Stimulated activated CD8-positive, alpha-beta memory T cell treated with anti-CD3 and anti-CD28 coated beads, Interleukin-4, amount 100 ng/mL, for 1 hour (primary cell): ENCODE data around the gene EPAS1.

ENCODE experiments used
- DNase-seq, 2 donors: peaks; one replicate each; pipeline ENCODE4 v3.0.0-alpha.2; 2020; ENCODE audit warnings: low read depth in 2 of 2, low spot score in 1 of 2

Gene EPAS1

DNA sequence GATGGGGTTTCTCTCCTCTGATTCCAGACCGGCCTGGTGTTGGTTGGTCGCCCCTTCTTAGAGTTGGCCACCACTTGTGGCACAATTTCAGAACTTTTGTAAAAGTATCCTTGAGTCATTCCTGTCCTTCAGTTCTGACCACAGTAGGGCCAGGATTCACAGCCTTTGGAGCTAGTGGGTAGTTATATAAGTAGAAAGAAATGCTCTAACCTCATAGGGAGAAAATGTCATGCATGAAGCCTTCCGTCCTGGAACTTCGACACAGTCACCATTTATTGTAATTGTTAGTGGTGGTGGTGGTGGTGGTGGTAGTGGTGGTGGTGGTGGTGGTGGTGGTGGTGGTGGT lies 65.4 kb downstream of the EPAS1 start:
- no peak for DNase-seq

DNA sequence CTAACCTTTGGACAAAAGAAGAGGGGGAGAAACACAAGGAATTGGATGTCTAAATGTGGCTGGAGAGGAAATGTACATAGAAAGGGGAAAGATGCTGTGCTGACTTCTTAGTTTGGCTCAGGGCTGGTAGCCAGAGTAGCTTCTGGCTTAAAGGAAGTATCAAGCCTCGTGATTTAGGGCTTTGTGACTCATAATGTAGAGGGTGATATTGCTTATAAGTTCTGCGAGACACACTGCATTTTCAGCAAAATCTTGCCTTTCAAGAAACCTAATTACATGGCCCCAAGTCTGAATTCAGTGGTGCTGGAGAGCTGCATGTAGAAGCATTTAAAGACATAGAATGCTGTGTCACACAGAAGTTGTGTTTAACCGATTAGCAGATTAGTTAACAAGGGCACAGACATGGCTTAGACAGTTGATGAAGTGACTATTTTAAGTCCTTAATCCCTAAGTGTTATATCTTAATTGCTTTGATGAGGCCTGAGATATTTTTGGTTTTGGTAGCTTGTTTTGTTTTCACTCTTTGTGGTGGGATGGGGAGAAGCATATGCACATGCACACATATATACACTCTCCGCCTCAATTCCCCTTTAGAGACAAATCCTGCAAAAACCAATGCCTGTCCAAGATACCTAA lies 66.4 kb downstream of the EPAS1 start:
- no peak for DNase-seq

DNA sequence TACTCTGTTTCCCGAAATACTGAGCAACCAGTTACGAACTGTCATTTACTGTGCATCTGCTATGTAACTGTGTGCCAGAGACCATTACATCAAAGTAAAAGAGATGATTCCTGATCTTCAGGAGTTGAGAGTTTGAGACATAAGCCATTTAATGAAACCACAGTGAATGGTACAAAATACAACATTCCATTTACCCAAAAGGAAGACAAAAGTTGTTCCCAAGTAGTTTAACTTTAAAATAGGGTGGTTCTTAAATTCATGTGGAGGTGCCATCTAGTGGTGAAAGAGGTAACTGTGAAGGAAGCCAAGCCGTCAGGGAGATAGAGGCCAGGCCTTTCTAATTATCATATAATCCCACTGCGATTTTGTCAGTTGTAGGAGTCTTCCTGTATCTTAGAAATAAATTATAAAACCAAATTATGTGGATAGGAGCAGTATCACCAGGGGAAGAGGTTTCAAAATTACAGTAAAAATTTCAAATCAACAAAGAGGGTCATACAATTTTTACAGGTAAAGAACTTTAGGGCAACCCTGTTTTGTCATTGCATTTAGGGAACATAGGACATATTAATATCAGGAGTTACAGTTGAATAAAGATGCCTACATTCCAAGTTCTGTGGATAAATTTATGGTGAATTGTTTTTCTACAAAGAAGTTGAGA lies 67.7 kb downstream of the EPAS1 start:
- DNase-seq: no peak

DNA sequence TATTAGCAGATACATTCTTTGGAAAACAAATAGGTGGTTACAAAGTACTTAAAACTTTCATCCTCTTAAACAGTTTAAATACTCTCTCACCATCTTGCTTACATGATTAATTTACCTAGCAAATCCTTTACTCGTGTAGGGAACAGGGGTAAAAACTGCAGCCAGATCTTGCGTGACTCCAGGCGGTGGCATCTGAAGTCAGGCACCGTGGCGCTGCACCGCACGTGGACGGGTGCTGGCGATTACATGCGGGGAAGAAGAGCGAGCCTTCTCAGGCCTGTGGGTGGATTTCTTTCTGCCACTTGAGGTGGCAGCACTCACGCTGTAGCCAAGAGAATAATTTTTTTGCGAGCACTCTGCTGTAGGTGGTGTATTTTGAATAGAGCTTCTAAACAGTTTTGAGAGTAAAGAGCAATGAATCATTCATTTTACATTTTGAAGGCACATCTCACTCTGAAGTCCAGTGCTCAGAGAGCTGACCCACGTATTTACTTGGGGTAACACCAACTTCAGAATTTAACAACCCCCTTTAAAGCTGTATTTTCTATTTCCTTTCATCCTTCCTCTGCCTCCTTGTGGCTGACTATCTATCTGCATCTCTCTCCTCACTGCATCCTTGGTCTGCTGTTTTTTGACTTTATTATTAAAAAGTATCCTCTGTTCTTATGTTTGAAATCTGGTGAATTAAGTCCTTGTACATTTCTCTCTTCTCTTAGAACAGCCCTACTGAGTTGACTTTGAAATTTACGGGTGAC lies 68.9 kb downstream of the EPAS1 start:
- no peak for DNase-seq

DNA sequence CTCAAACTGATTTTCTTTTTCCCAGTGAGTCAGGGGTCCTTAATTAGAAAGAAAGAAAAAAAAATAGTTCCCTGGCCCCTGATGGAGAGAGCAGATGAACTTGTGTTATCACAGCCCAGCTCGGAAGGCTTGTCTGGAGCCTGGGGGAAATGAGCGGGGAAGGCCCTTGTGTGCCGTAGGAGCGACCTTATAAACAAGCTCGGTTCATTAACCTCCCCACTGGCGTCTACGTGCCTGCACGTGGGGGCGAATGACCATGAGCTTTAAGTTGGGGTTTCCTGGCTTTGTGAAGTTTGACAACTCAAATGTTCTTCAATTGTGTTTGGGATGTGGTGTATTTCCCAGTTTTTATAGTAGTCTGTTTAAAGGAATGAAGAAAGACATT lies 69.5 kb downstream of the EPAS1 start:
- DNase-seq: no peak

DNA sequence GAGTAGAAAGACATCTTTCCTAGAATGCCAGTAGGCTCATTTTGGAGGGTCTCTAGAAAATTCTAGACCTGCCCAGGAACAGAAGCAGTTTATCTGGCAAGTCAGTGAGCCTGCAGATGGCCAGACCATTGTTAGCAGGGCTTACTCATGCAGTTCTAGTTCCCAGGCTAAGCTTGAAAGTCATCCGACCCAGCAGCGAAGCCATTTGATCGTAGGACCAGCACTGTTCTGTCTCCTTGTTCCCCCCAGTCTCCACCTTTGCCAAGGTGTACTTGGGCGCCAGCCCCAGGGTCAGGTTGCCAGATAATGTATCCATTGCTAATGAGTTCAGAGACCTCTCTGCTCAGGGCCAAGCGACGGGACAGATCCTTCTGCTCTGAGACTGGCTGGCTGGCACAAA lies 70.1 kb downstream of the EPAS1 start:
- no peak for DNase-seq

DNA sequence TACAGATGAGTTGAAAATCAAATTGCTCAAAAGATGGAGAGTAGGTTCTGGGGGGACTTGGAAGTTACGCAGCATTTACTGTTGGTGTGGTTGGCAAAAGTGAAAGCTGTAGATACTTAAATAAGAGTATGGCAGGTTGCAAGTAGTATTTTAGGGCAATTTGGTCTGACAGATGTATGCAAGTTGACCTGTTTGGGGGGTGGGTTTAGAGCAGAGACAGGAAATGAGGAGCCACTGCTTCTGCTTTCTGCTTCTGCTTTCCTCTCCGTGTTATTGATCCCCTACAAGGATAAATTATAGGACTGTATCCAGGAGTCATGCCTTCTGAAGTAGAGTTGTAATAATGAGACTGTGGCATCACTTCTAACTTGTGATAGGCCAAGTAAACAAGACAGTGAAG lies 71.2 kb downstream of the EPAS1 start:
- DNase-seq: no peak

DNA sequence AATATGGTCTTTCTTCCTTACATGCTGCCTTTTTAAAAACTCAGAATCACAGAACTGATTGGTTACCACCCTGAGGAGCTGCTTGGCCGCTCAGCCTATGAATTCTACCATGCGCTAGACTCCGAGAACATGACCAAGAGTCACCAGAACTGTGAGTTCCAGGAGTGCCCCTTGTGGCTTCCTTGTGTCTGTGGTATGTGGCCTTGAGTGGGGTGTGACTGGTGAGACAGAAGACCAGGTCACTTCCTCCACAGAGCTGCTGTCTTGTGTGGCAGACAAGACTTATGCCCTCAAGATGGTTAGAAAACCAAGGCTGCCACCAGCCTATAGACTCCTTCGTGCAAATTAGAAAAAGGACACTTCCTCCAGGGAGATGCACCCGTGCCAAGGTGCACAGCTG lies 72.6 kb downstream of the EPAS1 start:
- DNase-seq: no peak

DNA sequence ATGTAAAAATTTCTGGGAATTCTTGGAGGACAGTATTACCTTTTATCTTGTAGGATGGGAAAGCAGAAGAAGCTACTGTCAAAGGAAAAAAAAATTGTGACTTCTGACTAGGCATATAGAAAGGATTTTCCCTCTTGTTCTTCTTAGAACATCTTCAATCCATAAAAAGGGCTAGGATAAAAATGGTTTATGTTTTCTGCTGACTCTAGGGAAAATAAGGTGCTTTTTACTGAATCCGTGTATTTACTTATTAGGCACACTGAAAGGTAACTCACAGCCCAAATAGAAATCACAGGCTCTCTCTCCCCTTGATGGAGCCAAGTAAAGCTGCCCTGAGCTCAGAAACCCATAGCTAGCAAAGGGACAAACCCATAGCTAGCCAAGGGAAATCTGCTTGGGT lies 74.6 kb downstream of the EPAS1 start:
- no peak for DNase-seq

DNA sequence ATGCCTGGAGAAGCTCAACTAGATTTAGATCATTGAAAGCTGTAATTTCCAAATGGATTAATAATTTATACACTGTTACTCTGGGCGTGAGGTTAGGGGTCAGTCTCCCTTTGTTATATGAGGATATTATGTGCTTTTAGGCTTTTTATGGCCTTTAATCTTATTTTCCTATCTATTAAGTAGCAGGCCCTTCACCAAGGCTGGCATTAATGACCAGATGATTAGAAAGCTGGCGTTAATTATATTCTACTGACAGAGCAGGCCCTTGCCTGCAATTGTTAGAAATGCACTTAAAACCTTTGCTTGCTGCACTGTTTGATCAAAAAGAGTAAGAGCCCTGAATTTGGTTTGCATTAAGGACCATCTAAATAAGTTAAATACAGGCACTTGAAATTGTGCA lies 75.3 kb downstream of the EPAS1 start:
- no peak for DNase-seq

DNA sequence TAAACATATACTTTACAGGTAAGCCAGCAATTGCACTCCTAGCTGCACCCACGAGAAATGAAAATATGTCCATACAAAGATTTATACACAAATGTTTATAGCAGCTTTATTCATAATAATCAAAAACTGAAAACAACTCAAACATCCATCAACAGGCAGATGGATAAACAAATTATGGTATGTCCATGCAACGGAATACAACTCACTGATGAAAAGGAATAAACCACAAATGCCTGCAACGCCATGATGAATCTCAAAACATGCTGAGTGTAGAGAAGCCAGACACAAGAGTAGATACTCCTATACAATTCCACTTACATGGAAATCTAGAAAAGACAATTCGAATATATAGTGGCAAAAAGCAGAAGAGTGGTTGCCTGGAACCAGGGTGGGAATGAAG lies 76.0 kb downstream of the EPAS1 start:
- DNase-seq: no peak

DNA sequence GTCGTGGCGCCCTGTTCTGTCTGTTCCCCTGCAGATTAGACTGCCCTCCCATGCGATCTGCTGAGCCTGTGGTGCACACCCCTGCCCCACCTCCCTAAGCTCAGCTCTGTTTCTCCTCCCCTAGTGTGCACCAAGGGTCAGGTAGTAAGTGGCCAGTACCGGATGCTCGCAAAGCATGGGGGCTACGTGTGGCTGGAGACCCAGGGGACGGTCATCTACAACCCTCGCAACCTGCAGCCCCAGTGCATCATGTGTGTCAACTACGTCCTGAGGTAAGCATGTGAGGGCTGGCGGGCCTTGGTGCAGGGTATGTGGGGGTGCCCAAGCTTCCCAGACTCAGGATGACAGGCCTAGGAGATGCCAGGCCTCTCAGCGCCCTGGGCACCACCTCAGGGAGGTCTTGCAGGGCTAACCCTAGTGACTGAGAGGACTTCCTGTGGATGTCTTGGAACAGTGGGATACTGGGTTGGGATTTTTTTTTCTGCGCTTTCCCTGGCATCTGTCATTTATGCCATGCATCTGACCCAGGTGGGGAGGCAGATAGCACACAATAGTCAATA lies 78.4 kb downstream of the EPAS1 start:
- DNase-seq: no peak

DNA sequence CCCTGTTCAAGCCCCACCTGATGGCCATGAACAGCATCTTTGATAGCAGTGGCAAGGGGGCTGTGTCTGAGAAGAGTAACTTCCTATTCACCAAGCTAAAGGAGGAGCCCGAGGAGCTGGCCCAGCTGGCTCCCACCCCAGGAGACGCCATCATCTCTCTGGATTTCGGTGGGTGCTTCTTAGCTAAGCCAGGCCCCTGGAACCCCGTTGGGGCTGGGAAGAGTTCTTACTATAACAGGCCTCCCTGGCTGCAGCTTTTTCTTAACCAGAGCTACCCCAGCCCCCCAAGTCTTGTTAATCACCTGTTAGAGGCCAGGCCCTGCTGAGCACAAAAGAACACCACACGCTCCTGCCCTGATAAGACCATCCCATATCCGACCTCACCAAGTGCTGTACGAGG lies 79.4 kb downstream of the EPAS1 start:
- no peak for DNase-seq

DNA sequence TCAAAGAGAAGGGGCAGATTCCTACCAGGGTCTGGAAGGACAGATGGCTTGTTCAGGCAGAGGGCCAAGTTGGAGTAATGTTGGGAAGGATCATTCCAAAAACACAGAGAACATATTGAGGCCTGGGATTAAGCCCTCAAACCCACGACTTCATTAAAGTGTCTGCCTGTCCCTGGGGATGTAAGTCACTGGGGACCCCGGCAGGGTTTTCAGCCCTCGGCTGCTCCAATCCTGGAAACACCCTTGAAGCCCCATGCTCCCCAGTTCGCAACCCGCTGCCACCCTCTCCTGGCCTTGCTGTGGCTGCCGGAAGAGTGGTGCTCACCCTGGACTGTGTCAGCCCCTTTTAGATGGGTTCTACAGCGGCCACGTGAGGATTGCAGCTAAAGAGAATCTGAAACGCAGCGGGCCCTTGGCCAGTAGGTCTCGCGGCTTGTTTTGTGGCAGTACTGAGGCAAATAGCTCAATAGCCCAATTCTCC lies 79.9 kb downstream of the EPAS1 start:
- no peak for DNase-seq

DNA sequence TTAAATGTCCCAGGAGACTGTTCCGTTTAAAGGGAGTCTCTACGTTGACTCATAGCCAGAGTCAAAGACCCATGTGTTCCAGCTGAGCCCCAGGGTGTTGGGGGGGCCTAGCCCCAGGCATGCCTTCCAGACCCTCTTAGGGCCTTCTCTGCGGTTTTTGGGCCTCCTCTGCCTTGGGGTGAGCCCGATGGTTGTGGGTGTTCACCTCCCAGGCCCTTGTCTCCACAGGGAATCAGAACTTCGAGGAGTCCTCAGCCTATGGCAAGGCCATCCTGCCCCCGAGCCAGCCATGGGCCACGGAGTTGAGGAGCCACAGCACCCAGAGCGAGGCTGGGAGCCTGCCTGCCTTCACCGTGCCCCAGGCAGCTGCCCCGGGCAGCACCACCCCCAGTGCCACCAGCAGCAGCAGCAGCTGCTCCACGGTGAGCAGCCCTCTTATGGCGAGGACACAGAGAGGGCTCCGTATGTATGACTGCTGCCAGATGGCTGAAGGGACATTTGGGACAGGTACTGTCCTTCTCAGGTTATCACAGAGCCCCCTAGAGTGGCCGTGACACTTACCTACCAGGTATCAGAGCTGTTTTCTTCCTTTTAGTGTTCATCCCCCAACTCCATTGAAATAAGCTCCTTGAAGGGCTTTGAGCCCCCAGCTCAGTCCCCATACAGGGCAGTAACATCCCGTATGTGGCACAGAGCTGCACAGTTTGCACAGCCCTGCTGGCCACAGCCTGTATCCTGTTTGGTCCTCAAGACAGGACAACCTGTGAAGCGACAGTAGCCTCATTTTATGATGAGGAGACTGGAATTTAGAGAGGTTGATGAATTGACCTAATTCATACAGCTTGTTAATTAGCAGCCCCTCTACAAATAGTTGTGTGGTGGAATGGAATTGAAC lies 80.7 kb downstream of the EPAS1 start:
- no peak for DNase-seq

DNA sequence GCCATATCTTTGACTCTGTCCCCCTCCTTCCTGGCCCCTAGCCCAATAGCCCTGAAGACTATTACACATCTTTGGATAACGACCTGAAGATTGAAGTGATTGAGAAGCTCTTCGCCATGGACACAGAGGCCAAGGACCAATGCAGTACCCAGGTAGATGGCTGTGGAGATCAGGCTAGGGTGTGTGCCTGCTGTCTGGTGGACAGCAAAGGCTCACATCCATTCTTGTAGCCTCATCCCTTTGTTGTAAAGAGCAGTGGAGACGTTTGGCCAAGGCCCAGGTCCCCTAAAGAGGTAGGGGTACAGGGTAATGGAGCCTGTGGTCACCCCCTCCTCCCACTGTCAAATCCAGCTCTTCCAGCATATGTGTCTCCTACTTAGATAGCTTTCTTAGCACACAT lies 81.4 kb downstream of the EPAS1 start:
- no peak for DNase-seq

DNA sequence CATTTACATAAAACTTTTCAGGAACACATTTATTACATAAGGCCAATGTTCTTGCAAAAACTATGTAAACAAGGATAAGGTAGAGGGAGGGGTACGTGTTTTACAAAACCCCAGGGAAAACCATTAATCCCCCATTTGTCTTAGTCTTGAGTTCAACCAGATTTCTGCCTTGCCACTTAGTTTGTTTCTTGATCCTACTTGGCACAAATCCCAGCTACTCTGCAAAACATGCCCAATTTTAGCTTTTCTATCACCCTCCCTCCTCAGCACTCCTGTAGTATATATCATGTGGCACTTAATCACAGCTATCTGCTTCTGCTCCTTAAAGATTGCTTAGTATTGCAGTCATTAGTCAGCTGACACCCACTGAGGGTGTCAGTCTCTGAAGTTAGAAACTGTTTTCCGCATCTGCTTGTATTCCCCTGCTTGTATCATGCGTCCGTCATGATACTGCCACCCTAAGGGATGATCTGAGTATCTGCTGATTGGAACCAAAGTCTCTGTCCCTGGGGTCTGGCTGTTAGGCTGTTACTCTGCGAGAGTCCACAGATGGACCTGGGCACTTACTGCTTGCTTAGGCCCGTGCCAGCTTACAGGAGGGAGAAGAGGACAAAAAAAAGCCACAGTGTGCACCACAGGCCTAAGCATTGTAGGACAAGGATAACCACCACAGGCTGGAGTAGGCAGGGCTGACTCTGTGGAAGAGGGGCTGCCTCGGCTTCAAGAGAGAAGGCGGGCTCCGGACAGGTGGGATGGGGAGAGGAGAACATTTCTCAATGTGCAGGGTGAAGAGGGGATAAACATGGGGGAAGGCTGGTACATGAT lies 82.2 kb downstream of the EPAS1 start:
- DNase-seq: no peak

DNA sequence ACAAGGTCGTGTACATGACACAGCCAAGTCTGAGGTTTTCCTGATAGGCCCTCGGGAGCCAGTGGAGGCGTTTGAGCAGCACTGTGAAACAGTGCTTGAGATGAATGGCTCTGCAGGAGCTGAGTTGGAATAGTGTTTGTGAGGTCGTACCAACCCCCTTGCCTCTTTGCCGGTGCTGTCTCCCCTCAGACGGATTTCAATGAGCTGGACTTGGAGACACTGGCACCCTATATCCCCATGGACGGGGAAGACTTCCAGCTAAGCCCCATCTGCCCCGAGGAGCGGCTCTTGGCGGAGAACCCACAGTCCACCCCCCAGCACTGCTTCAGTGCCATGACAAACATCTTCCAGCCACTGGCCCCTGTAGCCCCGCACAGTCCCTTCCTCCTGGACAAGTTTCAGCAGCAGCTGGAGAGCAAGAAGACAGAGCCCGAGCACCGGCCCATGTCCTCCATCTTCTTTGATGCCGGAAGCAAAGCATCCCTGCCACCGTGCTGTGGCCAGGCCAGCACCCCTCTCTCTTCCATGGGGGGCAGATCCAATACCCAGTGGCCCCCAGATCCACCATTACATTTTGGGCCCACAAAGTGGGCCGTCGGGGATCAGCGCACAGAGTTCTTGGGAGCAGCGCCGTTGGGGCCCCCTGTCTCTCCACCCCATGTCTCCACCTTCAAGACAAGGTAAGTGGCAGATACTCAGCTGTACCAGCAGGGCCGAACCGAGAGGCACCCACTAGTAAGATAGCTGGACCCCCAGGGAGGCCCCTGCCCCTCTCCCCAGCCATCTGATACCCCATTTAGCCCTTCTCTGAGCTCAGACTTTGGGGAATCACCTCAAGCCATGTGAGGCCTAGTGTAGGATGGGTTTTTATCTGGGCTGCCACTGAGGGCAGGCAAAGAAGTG lies 83.1 kb downstream of the EPAS1 start:
- no peak for DNase-seq

DNA sequence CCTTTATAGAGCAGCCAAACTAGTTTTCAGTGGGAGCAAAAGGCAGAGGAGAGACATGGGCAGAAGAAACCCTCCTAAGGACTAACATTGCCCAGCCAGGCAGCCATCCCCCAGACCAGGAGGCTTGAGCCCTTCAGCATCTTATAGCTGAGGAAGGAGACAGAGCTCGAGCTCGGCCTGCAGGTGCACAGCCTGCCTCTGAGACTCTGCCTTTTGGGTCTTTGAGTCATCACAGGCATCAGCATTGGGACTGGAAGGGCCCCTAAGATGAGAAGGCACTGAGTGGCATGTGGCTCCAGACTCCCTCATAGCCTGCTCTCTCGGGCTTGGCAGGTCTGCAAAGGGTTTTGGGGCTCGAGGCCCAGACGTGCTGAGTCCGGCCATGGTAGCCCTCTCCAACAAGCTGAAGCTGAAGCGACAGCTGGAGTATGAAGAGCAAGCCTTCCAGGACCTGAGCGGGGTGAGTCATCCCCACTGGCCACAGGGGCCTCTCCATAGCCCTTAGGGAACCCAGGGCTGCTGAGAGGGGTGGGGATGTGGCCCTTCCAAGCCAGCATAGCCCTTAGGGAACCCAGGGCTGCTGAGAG lies 84.1 kb downstream of the EPAS1 start:
- no peak for DNase-seq
